A673 (cell line): ENCODE data around the gene ELK3. TPM values are rescaled to one million over a fixed set of nuclear protein-coding genes. Genes with fewer than 3 reads are reported as not detected.

Source experiments
- BruUV-seq: library from RNA; stranded (reverse); fragments of 400-500 nt; replicated peaks from 2 replicates; lab custom pipeline; 2021; lab: Mats Ljungman, UMichigan
- CTCF ChIA-PET: fragments of 300-600 bp; sonication (Branson Sonifier 250); formaldehyde crosslinking; loops from one replicate; lab custom pipeline; 2022; ENCODE audit warnings: antibody characterized with exemption; lab: Charles Lee
- POLR2A ChIA-PET: fragments of 300-600 bp; sonication (Branson Sonifier 250); formaldehyde crosslinking; loops from one replicate; lab custom pipeline; 2022; ENCODE audit warnings: antibody characterized with exemption; ENCODE audit not compliant: low non-redundant PET; lab: Charles Lee
- DNase-seq: peaks from one replicate; pipeline ENCODE4 v3.0.0-alpha.2; 2015; ENCODE audit warnings: low spot score
- H3K27ac ChIP-seq: fragments of 200-600 bp; sonication (generic); 2 replicates; pipeline ENCODE4 v1.5.1; 2016; ENCODE audit warnings: mixed run types, low read depth, mild to moderate bottlenecking, mixed read lengths, antibody characterized with exemption, low read length; ENCODE audit not compliant: poor library complexity, severe bottlenecking
- H3K27me3 ChIP-seq: fragments of 200-600 bp; sonication (generic); replicated peaks from 2 replicates; pipeline ENCODE4 v1.6.1; 2017; ENCODE audit warnings: mixed run types, low read depth, mild to moderate bottlenecking, mixed read lengths, antibody characterized with exemption, low read length; ENCODE audit not compliant: insufficient read depth, poor library complexity
- H3K36me3 ChIP-seq: fragments of 200-600 bp; sonication (generic); 2 replicates; pipeline ENCODE4 v1.6.1; 2016; ENCODE audit warnings: mixed run types, mild to moderate bottlenecking, mixed read lengths, antibody characterized with exemption, low read length; ENCODE audit not compliant: insufficient read depth, poor library complexity, severe bottlenecking
- H3K4me1 ChIP-seq: fragments of 200-600 bp; sonication (generic); 2 replicates; pipeline ENCODE4 v1.6.1; 2017; ENCODE audit warnings: mixed run types, mild to moderate bottlenecking, mixed read lengths, antibody characterized with exemption, low read length; ENCODE audit not compliant: insufficient read depth, poor library complexity, severe bottlenecking
- H3K4me3 ChIP-seq: fragments of 200-600 bp; sonication (generic); 2 replicates; pipeline ENCODE4 v1.5.1; 2016; ENCODE audit warnings: low read depth, mixed run types, mild to moderate bottlenecking, mixed read lengths, low read length; ENCODE audit not compliant: poor library complexity, severe bottlenecking
- H3K9me3 ChIP-seq: fragments of 200-600 bp; sonication (generic); 2 replicates; pipeline ENCODE4 v1.6.1; 2016; ENCODE audit warnings: mixed run types, low read depth, mild to moderate bottlenecking, mixed read lengths, antibody characterized with exemption, low read length; ENCODE audit not compliant: poor library complexity, severe bottlenecking
- EZH2 ChIP-seq: fragments of 200-600 bp; sonication (generic); IDR thresholded peaks from 2 replicates; pipeline ENCODE4 v1.6.1; 2017; ENCODE audit warnings: borderline replicate concordance, low read depth, mild to moderate bottlenecking, mixed read lengths, antibody characterized with exemption, low read length; ENCODE audit not compliant: poor library complexity, severe bottlenecking
- intact Hi-C: fragments of 100-400 bp; cut with micrococcal nuclease; formaldehyde crosslinking; loops from one replicate; pipeline ENCODE4 v1.10.0; 2022; ENCODE audit not compliant: unreplicated experiment
- total RNA-seq: library from RNA; stranded (reverse); gene quantifications from 2 replicates; pipeline ENCODE4 v1.2.3, GENCODE V29; 2021
- TF ChIP-seq, protein P1 (sequence below): fragments of 300-800, 200-600 bp; sonication (generic); conservative IDR thresholded peaks from 2 replicates; pipeline ENCODE4 v1.5.1; 2017; ENCODE audit warnings: low read depth, mild to moderate bottlenecking, antibody characterized with exemption, low read length, moderate library complexity, mixed read lengths

ELK3 gene
- total RNA-seq, 1 experiment from 2014 or later, result 62.1 TPM

DNA sequence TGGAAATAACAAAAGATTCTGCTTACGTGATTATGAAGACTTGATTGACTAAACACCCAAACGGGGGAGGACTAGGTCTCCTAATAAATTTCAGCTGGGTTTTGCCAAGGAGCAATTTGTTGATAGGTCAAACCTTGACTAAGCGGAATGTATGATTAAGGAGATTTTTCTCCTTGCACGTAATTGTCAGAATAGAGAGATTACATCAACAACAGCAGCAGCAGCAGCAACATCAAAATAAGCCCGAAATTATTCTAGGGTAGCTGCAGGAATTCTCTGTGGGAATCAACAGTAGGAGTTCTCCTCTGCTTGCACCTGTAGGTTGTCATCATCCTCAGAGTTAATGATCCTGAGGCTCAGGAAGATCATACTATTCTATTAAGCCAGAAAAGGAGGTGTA lies 10.2 kb downstream of the ELK3 start:
- DNase-seq, result no peak
- Histone ChIP-seq H3K4me1 (peaks cover 21% of the 10 kb centered on the region), H3K27me3 (no peaks in the 10 kb centered on the region), H3K27ac (no peak overlapping the region), H3K9me3 (peaks cover 5% of the 10 kb centered on the region), H3K4me3 (no peak overlapping the region), H3K36me3 (peaks cover 2% of the 10 kb centered on the region)
- no peak for TF ChIP-seq EZH2
- TF ChIP-seq, protein P1, sequence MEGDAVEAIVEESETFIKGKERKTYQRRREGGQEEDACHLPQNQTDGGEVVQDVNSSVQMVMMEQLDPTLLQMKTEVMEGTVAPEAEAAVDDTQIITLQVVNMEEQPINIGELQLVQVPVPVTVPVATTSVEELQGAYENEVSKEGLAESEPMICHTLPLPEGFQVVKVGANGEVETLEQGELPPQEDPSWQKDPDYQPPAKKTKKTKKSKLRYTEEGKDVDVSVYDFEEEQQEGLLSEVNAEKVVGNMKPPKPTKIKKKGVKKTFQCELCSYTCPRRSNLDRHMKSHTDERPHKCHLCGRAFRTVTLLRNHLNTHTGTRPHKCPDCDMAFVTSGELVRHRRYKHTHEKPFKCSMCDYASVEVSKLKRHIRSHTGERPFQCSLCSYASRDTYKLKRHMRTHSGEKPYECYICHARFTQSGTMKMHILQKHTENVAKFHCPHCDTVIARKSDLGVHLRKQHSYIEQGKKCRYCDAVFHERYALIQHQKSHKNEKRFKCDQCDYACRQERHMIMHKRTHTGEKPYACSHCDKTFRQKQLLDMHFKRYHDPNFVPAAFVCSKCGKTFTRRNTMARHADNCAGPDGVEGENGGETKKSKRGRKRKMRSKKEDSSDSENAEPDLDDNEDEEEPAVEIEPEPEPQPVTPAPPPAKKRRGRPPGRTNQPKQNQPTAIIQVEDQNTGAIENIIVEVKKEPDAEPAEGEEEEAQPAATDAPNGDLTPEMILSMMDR, result no peak
- intact Hi-C loops, result no loop called here
- BruUV-seq, result no TSS peak
- CTCF ChIA-PET, result no interaction called here
- POLR2A ChIA-PET, result no interaction called here

DNA sequence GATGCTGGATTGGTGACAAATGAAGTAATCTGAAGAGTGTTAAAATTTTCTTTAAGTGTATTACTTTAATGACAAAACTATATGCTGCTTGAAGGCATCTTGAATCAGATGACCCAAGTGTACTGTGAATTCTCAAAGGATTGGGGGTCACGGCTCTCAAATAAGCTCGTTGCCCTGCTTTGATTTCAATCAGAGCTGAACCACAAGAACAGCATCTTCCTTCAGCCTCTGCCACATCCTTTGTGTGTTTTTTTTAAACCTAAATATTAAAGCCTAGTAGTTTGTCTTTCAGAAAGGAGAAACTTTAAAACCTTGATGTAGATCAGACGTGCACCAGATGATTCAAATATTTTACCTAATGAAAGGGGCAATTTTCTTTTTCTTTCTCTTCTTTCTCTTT lies 11.7 kb downstream of the ELK3 start:
- Histone ChIP-seq H3K4me1 (peaks cover 27% of the 10 kb centered on the region), H3K27ac (no peak overlapping the region), H3K9me3 (peaks cover 5% of the 10 kb centered on the region), H3K36me3 (peaks cover 2% of the 10 kb centered on the region), H3K27me3 (no peaks in the 10 kb centered on the region), H3K4me3 (no peak overlapping the region)
- no peak for DNase-seq
- TF ChIP-seq, protein P1, result no peak
- no peak for TF ChIP-seq EZH2
- intact Hi-C loops, result no loop called here
- ChIA-PET CTCF (no interaction called here), POLR2A (no interaction called here)
- no TSS peak for BruUV-seq

DNA sequence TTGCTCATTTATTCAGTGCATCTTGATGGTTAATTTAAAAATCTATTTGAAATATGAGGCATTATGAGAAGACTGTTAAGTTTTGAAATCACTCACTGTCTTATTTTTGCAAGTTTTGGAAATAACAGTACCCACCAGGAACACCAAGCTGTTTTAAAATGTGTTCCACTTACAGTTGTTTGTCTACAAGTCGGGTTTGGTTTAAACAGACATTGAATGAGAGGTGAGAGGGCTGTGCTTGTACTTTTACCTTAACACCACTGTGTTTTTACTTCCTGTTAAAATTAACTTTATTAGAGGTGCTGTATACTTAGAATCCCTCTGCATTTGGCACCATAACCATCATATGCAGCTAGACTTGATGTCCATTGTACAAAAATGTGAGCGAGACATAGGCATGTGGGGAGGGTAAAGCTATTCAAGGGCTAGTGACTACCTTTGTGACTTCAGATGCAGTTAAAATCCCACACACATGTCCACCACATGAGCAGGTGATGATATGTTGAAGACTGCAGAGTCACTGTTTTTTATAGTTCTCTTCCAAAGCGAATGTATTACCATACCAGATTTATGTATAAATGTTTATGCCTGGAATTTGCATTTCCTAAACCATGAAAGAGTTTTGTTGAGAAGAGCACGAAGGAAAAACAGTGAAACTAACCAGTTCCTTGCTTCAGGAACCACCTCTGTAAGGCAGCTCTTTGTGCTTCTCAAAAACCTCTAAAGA lies 12.9 kb downstream of the ELK3 start:
- no peak for TF ChIP-seq EZH2
- TF ChIP-seq, protein P1, result no peak
- no peaks in the 10 kb centered on the region for H3K27me3 ChIP-seq
- BruUV-seq, result no TSS peak
- DNase-seq, result no peak
- peaks cover 38% of the 10 kb centered on the region for H3K4me1 ChIP-seq
- no peak overlapping the region for H3K27ac ChIP-seq
- intact Hi-C loops, result no loop called here
- H3K4me3 ChIP-seq, result no peak overlapping the region
- ChIA-PET CTCF (no interaction called here), POLR2A (no interaction called here)
- H3K36me3 ChIP-seq, result peaks cover 2% of the 10 kb centered on the region
- H3K9me3 ChIP-seq, result peaks cover 5% of the 10 kb centered on the region
